HG03575 (cell line): ENCODE results near the gene CTNNA1.
"Not testable (repeated sequence)": the region's sequence is repeated elsewhere in the genome, so short reads cannot be mapped to it uniquely, and the experiment has no call there.

Source experiments
- ATAC-seq: cut with Tn5 transposase; IDR thresholded peaks from one replicate; pipeline ENCODE4 v1.9.1; 2021; ENCODE audit not compliant: unreplicated experiment, insufficient number of reproducible peaks, low FRiP score; ENCODE audit errors: extremely low read depth

CTNNA1 gene

DNA sequence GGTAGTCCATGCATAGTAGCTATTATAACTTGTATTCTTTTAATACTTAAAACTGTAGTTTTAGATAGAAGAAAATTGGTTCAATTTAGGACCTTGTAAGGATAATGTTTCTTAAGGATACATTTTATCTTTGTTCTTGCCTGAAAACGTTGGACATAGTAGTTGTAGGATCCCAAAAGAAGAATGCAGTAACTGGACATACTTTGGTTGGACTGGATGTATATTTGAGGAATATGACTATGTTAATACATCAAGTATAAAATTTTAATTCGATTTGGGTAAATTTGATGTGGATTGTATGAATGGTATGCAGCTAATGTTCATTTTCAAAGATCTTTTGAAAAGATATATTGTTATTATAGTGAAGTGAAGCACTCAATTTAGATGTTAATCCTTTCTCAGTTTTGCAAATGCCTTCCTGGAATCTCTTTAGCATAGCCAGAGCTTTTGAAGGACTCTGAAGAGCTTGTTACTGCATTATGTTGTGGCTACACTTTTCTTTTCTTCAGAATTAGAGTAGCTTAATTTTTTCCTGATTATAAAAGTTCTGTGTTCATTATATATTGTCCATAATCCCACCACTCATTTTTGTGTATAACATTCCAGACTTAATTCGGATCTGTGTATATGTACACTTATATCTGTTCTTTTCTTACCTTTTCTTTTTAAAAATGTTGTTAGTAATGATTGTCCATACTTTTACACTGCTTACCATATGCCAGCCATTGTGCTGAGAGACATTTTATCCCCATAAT lies 80.7 kb downstream of the CTNNA1 start:
- ATAC-seq = no peak

- not testable (repeated sequence) for ATAC-seq
These were observed 81.6 kb downstream of the CTNNA1 start for GRCh38 chr5:138834853-138835252.

- no peak for ATAC-seq
These were observed 83.9 kb downstream of the CTNNA1 start for GRCh38 chr5:138837160-138837559.

DNA sequence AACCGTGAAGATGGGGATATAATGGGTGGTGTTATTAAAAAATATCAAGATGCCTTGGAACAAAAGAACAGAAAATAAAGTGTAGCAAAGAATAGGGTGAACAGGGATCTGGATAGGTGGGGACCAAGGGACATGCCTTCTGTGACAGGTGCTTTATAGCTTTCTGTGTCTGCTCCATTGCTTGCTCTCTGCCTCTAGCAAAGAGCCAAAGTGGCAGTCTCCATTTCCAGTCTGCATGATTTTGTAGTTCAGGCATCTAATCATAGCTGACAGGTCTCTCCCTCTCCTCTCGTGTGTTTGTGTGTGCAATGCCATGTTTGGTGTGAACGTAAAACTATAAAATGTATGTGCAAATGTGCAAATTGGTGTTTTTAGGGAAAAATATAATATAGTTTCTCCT lies 86.9 kb downstream of the CTNNA1 start:
- no peak for ATAC-seq

DNA sequence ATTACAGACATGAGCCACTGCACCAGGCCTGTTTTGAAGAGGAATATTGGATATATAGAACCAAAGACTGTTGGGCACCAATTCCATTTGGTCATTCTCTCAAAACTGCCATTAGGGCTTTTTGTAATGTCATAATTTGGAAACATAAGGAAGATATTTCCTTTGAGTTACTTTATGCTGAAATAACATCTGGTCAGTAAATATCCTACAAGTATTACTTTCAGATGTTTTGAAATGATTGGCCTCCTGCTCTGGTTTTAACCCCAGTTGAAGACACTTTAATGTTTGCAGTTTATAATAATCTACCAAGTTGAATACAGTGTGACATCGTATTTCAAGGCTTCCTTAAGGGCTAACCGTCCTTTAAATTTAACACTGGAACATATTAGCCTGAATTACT lies 88.3 kb downstream of the CTNNA1 start:
- no peak for ATAC-seq

GRCh38 chr5:138843316-138844124 lies 90.3 kb downstream of the CTNNA1 start:
- no peak for ATAC-seq

- ATAC-seq = no peak
These were observed 90.9 kb downstream of the CTNNA1 start for GRCh38 chr5:138844125-138844461.

- ATAC-seq = no peak
These were observed 91.7 kb downstream of the CTNNA1 start for GRCh38 chr5:138844812-138845513.

DNA sequence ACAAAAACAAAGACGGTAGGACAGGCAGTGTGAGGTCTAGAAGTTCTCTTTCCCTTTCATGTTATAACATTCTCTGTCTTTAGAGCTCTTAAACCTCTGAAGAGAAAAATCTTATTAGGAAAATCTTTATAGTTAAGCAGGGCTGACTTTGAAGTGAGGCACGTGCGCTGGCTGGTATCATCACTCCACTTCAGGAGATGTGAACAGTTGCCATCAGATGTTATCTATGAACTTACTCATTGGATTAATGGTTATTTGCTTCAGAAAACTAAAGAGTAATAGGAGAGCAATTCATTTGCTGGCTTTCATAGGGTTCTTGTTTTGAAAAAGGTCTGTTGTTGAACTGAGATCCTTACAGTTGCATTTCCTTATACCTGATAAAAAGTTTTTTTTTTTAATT lies 96.2 kb downstream of the CTNNA1 start:
- ATAC-seq = no peak

GRCh38 chr5:138849882-138850281 lies 96.7 kb downstream of the CTNNA1 start:
- no peak for ATAC-seq

GRCh38 chr5:138850865-138851435 lies 97.7 kb downstream of the CTNNA1 start:
- ATAC-seq = no peak

DNA sequence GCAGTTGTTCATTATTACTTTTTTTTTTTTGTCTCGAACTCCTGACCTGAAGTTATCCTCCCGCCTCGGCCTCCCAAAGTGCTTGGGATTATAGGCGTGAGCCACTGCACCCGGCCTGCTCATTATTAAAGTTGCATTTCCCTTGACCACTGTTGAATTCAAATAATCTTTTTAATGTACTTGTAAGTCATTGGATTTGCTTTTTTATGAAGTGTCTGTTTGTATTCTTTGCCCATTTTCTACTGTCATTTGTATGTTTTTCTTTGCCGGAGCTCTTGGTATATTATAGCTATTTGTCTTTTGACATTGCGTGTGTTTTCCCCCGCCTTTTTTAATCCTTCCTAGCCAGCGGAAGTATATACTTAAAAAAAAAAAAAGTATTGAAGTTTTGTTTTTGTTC lies 99.9 kb downstream of the CTNNA1 start:
- no peak for ATAC-seq

GRCh38 chr5:138867011-138867410 lies 113.8 kb downstream of the CTNNA1 start:
- ATAC-seq = no peak

GRCh38 chr5:138869038-138869437 lies 115.8 kb downstream of the CTNNA1 start:
- no peak for ATAC-seq

DNA sequence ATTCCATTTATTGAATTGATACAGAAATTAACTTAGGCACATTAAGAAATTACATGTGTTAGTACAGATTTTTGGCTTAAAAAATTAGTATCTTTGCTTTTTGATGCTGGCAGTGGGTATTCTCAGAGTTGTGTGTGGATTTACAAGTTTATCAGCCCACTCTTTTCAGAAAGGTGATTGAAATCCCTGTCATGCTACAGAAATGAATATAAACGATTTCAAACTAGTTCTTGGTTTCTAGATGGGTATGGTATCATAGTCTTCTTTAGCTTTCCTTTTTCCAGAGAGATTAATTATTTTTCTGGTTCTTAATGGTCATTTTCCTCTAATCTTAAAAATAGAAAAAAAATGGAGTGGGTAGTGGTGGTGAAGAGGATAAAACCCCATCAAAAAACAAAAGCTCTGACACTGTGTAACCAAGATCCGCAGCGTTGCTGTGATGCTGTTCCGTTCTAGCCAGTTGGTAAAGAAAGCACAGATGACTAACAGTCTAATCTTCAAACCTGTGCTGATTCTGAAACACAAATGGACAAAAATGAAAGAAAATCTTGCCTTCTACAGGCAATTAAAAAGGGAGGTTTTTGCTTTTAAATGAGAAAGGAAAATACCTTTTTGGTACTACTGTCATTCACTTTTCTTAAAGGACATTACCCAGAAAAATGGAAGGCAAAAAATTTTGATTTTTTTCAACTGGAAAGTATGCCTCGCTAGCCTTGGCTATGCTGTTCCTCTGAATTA lies 116.7 kb downstream of the CTNNA1 start:
- ATAC-seq = no peak

DNA sequence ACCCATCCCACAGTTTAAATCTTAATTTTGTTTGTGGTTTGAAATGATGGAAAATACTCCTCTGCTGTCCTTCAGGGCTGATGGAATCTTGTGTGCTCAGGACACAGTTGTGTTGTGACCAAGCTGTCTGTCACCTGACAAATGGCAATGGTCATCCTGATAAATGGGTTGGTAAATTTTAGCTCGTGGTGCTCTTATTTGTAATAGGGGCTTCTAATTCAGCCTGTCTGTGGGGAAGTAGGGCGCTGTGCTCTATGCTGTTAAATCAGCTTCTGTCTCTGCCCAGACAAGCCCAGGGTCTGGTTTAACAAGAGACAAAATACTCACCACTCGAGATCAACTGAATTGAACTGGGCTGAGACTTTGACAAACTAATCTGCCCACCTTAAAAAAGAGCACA lies 117.4 kb downstream of the CTNNA1 start:
- ATAC-seq = no peak

DNA sequence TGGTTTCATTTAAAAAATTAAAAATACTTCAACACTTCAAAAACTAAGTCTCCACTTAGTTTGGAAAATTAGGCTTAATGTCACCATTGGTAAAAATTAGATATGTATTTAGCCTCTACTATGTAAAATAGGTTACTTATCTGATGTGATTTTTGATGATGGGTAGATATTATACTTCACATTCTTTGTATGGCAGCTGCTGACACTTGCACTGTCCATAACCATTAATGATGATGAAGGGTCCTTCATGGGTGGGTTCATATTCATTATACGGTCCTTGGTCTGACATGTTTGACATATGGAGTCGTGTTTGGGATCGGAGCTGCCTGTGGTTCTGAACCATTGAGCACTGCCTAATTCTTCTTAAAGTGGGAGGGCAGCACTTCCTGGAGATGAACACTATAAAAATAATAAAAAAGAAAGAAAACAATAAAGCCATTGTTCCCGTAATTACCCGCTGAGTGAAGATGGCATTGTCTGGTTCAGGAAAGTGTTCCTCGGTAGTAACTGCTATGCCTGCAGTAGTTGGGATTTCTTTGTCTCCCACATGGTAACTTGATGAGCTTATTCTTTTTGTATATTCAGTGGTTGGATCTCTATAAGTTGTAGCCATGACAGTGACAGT lies 119.7 kb downstream of the CTNNA1 start:
- ATAC-seq = no peak

GRCh38 chr5:138873466-138874221 lies 120.4 kb downstream of the CTNNA1 start:
- ATAC-seq = no peak
